ENCODE data around the gene NBEA. TPM values are rescaled to one million over a fixed set of nuclear protein-coding genes. Genes with fewer than 3 reads are reported as not detected.

NBEA gene
- total RNA-seq, 3 donors from 2014 or later (not counting 1 experiment from before 2014, with no cell fraction given): 0.27 to 0.66 (median 0.33) TPM

GRCh38 chr13:35618565-35619083, 676.6 kb downstream of the NBEA start:
- Histone ChIP-seq H3K27ac (ENCODE audit: low read length) (no peak overlapping the region), H3K27me3 (ENCODE audit: control insufficient read depth, insufficient read depth, low read length) (no peaks in the 10 kb centered on the region), H3K36me3 (ENCODE audit: control insufficient read depth, insufficient read depth, low read length) (no peaks in the 10 kb centered on the region), H3K9me3 (ENCODE audit: control insufficient read depth, insufficient read depth, low read length) (no peaks in the 10 kb centered on the region), H3K4me1 (ENCODE audit: control insufficient read depth, insufficient read depth, low read length) (peaks cover 28% of the 10 kb centered on the region), H3K4me3 (ENCODE audit: low read length) (no peak overlapping the region)
- DNase-seq (no peak), ATAC-seq (no peak)
- WGBS (ENCODE audit: insufficient coverage): 85% methylated on average over 2 of the region's 5 CpGs
- Mint-ChIP-seq H3K4me1 (peaks cover 33 to 55% of the 10 kb centered on the region in 2 donors), H3K27ac (peak overlapping the region in 1 of 2 donors; percentile 97), H3K27me3 (ENCODE audit: low read depth in 2 of 2) (no peaks in the 10 kb centered on the region), H3K4me3 (peak overlapping the region; percentile 40), H3K9me3 (no peaks in the 10 kb centered on the region), H3K36me3 (no peaks in the 10 kb centered on the region)
- intact Hi-C loops (cut with micrococcal nuclease): no loop called here
- TF ChIP-seq CTCF (IDR thresholded peaks at IDR 0.05): no peak

GRCh38 chr13:35621989-35622388, 679.9 kb downstream of the NBEA start:
- no peaks in the 10 kb centered on the region for H3K9me3 ChIP-seq (ENCODE audit: control insufficient read depth, insufficient read depth, low read length)
- Mint-ChIP-seq H3K36me3 (no peaks in the 10 kb centered on the region), H3K27me3 (ENCODE audit: low read depth in 2 of 2) (no peaks in the 10 kb centered on the region), H3K4me1 (peaks cover 33 to 42% of the 10 kb centered on the region in 2 donors), H3K27ac (peak overlapping the region; percentile 89 to 97), H3K4me3 (peak overlapping the region; percentile 18), H3K9me3 (no peaks in the 10 kb centered on the region)
- DNase-seq (no peak), ATAC-seq (peak; percentile 57 to 79 (median 79))
- TF ChIP-seq CTCF (IDR thresholded peaks at IDR 0.05): no peak
- no peaks in the 10 kb centered on the region for H3K27me3 ChIP-seq (ENCODE audit: control insufficient read depth, insufficient read depth, low read length)
- H3K27ac ChIP-seq (ENCODE audit: low read length): peak overlapping the region; percentile 42
- H3K36me3 ChIP-seq (ENCODE audit: control insufficient read depth, insufficient read depth, low read length): no peaks in the 10 kb centered on the region
- intact Hi-C loops (cut with micrococcal nuclease): no loop called here
- H3K4me3 ChIP-seq (ENCODE audit: low read length): no peak overlapping the region
- peaks cover 28% of the 10 kb centered on the region for H3K4me1 ChIP-seq (ENCODE audit: control insufficient read depth, insufficient read depth, low read length)

- no peaks in the 10 kb centered on the region for H3K9me3 Mint-ChIP-seq
- H3K27me3 Mint-ChIP-seq (ENCODE audit: low read depth in 2 of 2): no peaks in the 10 kb centered on the region
- intact Hi-C loops (cut with micrococcal nuclease): loop anchor here (5.0 kb wide), 1 partner anchor 52 kb away; no protein-coding TSS in a partner anchor
- TF ChIP-seq CTCF (IDR thresholded peaks at IDR 0.05): no peak
- H3K4me1 Mint-ChIP-seq: no peaks in the 10 kb centered on the region
- Histone ChIP-seq H3K27me3 (ENCODE audit: control insufficient read depth, insufficient read depth, low read length) (no peaks in the 10 kb centered on the region), H3K4me3 (ENCODE audit: low read length) (no peak overlapping the region), H3K27ac (ENCODE audit: low read length) (no peak overlapping the region), H3K9me3 (ENCODE audit: control insufficient read depth, insufficient read depth, low read length) (no peaks in the 10 kb centered on the region), H3K4me1 (ENCODE audit: control insufficient read depth, insufficient read depth, low read length) (no peaks in the 10 kb centered on the region), H3K36me3 (ENCODE audit: control insufficient read depth, insufficient read depth, low read length) (no peaks in the 10 kb centered on the region)
- no peak for DNase-seq
- no peak overlapping the region for H3K27ac Mint-ChIP-seq
- H3K4me3 Mint-ChIP-seq: no peak overlapping the region
- no peak for ATAC-seq
- H3K36me3 Mint-ChIP-seq: no peaks in the 10 kb centered on the region
- 60% methylated on average over 1 of the region's 2 CpGs for WGBS (ENCODE audit: insufficient coverage)
These were observed 687.0 kb downstream of the NBEA start for GRCh38 chr13:35629026-35629425.

Measured in natural killer cell (primary cell).